CD14-positive monocyte (primary cell): Measurements from ENCODE around the gene ABCC4. TPM values are rescaled to one million over a fixed set of nuclear protein-coding genes. Genes with fewer than 3 reads are reported as not detected.
A peak's percentile ranks its signal among the peaks of the same experiment; 100 is the strongest.
"Not testable (repeated sequence)": the region's sequence is repeated elsewhere in the genome, so short reads cannot be mapped to it uniquely, and the experiment has no call there.

Source experiments
- DNase-seq, 3 donors: peaks; one replicate each; pipeline ENCODE4 v3.0.0-alpha.2; 2011 to 2022
- H2AFZ ChIP-seq: 2 replicates; pipeline ENCODE4 v1.6.0; 2012; ENCODE audit warnings: mild to moderate bottlenecking, low read depth, low read length, inconsistent platforms; ENCODE audit not compliant: insufficient read depth, poor library complexity, severe bottlenecking
- H3K27ac ChIP-seq, 2 donors: 1 replicate in 1 of 2; 2 replicates in 1 of 2; pipeline ENCODE4 v1.5.1; 2012 to 2013; ENCODE audit warnings: low read length in 2 of 2, control low read depth in 1 of 2, inconsistent platforms in 1 of 2, low read depth in 1 of 2, mild to moderate bottlenecking in 1 of 2
- H3K27me3 ChIP-seq, 2 donors: one replicate each; pipeline versions ENCODE4 v1.6.0 to v1.6.1; 2011 to 2013; ENCODE audit warnings: low read length in 2 of 2; ENCODE audit not compliant: control insufficient read depth in 2 of 2, insufficient read depth in 2 of 2
- H3K36me3 ChIP-seq, 2 donors: replicated peaks in 1 of 2; 1 replicate in 1 of 2; 2 replicates in 1 of 2; pipeline versions ENCODE4 v1.5.1 to v1.6.1; 2012 to 2013; ENCODE audit warnings: low read length in 2 of 2, control low read depth in 1 of 2, inconsistent platforms in 1 of 2, mild to moderate bottlenecking in 1 of 2; ENCODE audit not compliant: insufficient read depth in 2 of 2, control insufficient read depth in 1 of 2
- H3K4me1 ChIP-seq, 2 donors: 1 replicate in 1 of 2; 2 replicates in 1 of 2; pipeline versions ENCODE4 v1.5.1 to v1.6.1; 2012 to 2013; ENCODE audit warnings: low read length in 2 of 2, control low read depth in 1 of 2, inconsistent platforms in 1 of 2, mild to moderate bottlenecking in 1 of 2, moderate library complexity in 1 of 2; ENCODE audit not compliant: insufficient read depth in 2 of 2, control insufficient read depth in 1 of 2
- H3K4me2 ChIP-seq: replicated peaks from 2 replicates; pipeline ENCODE3; 2012; ENCODE audit warnings: low read length, moderate library complexity, mild to moderate bottlenecking; ENCODE audit not compliant: poor library complexity, severe bottlenecking; ENCODE audit errors: extremely low read depth
- H3K4me3 ChIP-seq, 3 experiments: fragments of 200-600 bp in 1 of 3; sonication (generic) in 1 of 3; replicated peaks in 1 of 3; 1 replicate in 2 of 3; 2 replicates in 1 of 3; pipeline ENCODE4 v1.5.1; 2011 to 2013; ENCODE audit warnings: low read length in 3 of 3, mild to moderate bottlenecking in 3 of 3, control low read depth in 2 of 3, low read depth in 2 of 3, inconsistent platforms in 1 of 3, moderate library complexity in 1 of 3
- H3K79me2 ChIP-seq: 2 replicates; pipeline ENCODE4 v1.6.0; 2012; ENCODE audit warnings: mild to moderate bottlenecking, control low read depth, inconsistent platforms, low read length, moderate library complexity; ENCODE audit not compliant: insufficient read depth
- H3K9ac ChIP-seq: 2 replicates; pipeline ENCODE4 v1.6.0; 2017; ENCODE audit warnings: low read length, mild to moderate bottlenecking; ENCODE audit not compliant: insufficient read depth, poor library complexity, severe bottlenecking
- H3K9me3 ChIP-seq, 2 donors: replicated peaks in 1 of 2; 1 replicate in 1 of 2; 2 replicates in 1 of 2; pipeline versions ENCODE4 v1.5.1 to v1.6.1; 2012 to 2013; ENCODE audit warnings: low read length in 2 of 2, control low read depth in 1 of 2; ENCODE audit not compliant: control insufficient read depth in 1 of 2, insufficient read depth in 1 of 2
- H4K20me1 ChIP-seq: 2 replicates; pipeline ENCODE4 v1.6.0; 2012; ENCODE audit warnings: mild to moderate bottlenecking, low read length, control low read depth, moderate library complexity; ENCODE audit not compliant: insufficient read depth
- H3K27ac Mint-ChIP-seq, 7 donors: one replicate each; pipeline ENCODE4 v1.8.0; 2020; ENCODE audit warnings: mild to moderate bottlenecking in 7 of 7, mixed read lengths in 7 of 7, moderate library complexity in 6 of 7, inconsistent platforms in 2 of 7
- H3K27me3 Mint-ChIP-seq, 3 donors: one replicate each; pipeline ENCODE4 v1.8.0; 2021 to 2022; ENCODE audit warnings: low read depth in 3 of 3, mild to moderate bottlenecking in 3 of 3, mixed read lengths in 3 of 3, moderate library complexity in 3 of 3, inconsistent platforms in 1 of 3
- H3K36me3 Mint-ChIP-seq, 2 donors: one replicate each; pipeline ENCODE4 v1.8.0; 2020; ENCODE audit warnings: mixed read lengths in 2 of 2, inconsistent platforms in 1 of 2, mild to moderate bottlenecking in 1 of 2
- H3K4me1 Mint-ChIP-seq: one replicate; pipeline ENCODE4 v1.8.0; 2020; ENCODE audit warnings: mild to moderate bottlenecking, mixed read lengths
- H3K4me3 Mint-ChIP-seq, 2 donors: one replicate each; pipeline ENCODE4 v1.8.0; 2020; ENCODE audit warnings: mild to moderate bottlenecking in 2 of 2, mixed read lengths in 2 of 2, moderate library complexity in 1 of 2
- H3K9me3 Mint-ChIP-seq, 7 donors: one replicate each; pipeline ENCODE4 v1.8.0; 2020 to 2022; ENCODE audit warnings: mixed read lengths in 7 of 7, mild to moderate bottlenecking in 6 of 7, moderate library complexity in 6 of 7, inconsistent platforms in 2 of 7
- CTCF ChIP-seq: fragments of 200-600 bp; IDR thresholded peaks from one replicate; pipeline ENCODE4 v1.8.0; 2022; ENCODE audit warnings: antibody characterized with exemption, mild to moderate bottlenecking
- WGBS: methylation state at CpG from one replicate; pipeline ENCODE4 v1.1.5; 2013; ENCODE audit warnings: missing lambda C conversion rate; ENCODE audit not compliant: insufficient coverage; 5-methylcytosine and 5-hydroxymethylcytosine counted together
- intact Hi-C, 2 donors: fragments of 100-400 bp; cut with micrococcal nuclease; formaldehyde crosslinking; loops; one replicate each; pipeline versions ENCODE4 v1.15.0 to v1.15.1; 2023
- polyA plus RNA-seq, 3 donors: library from polyadenylated mRNA; depleted of rRNA in 1 of 3; unstranded in 2 of 3; stranded (reverse) in 1 of 3; fragments of 300-500 nt in 2 of 3; fragments of >200 nt in 1 of 3; fragmentation: Illumina TruSeq in 2 of 3; gene quantifications; 1 replicate in 2 of 3; 2 replicates in 1 of 3; pipeline ENCODE4 v1.2.3, GENCODE V29; 2012 to 2021

The ABCC4 gene
- polyA plus RNA-seq, 3 donors = 0.96 to 2.5 (median 1.7) TPM

- Histone ChIP-seq H3K36me3 (no peaks in the 10 kb centered on the region), H4K20me1 (no peaks in the 10 kb centered on the region), H3K9ac (no peak overlapping the region), H3K9me3 (no peaks in the 10 kb centered on the region), H3K79me2 (no peaks in the 10 kb centered on the region), H2AFZ (no peak overlapping the region), H3K27ac (no peak overlapping the region), H3K4me2 (no peak overlapping the region), H3K4me3 (no peak overlapping the region), H3K4me1 (peaks cover 11 to 12% of the 10 kb centered on the region in 2 donors), H3K27me3 (no peaks in the 10 kb centered on the region)
- Mint-ChIP-seq H3K36me3 (no peaks in the 10 kb centered on the region), H3K27me3 (no peaks in the 10 kb centered on the region), H3K4me1 (peaks cover 12% of the 10 kb centered on the region), H3K9me3 (peaks cover 0 to 8% (median 1%) of the 10 kb centered on the region in 7 donors), H3K27ac (no peak overlapping the region), H3K4me3 (no peak overlapping the region)
- WGBS = 100% methylated on average over 1 of the region's 4 CpGs
- intact Hi-C loops = no loop called here
- DNase-seq = no peak
- TF ChIP-seq CTCF = no peak
These were observed 25.8 kb downstream of the ABCC4 start for GRCh38 chr13:95275322-95276036.

- H3K4me2 ChIP-seq, DNase-seq, H3K9ac ChIP-seq, H4K20me1 ChIP-seq, H3K4me3 Mint-ChIP-seq, H2AFZ ChIP-seq, H3K9me3 ChIP-seq, H3K9me3 Mint-ChIP-seq, H3K36me3 ChIP-seq, H3K36me3 Mint-ChIP-seq, H3K27ac ChIP-seq, H3K79me2 ChIP-seq, H3K4me3 ChIP-seq, H3K27me3 Mint-ChIP-seq, H3K27me3 ChIP-seq, intact Hi-C loops: not testable (repeated sequence)
- WGBS = 90% methylated on average over 3 of the region's 12 CpGs
- Mint-ChIP-seq H3K27ac (peak overlapping the region in 1 of 7 donors; percentile 43), H3K4me1 (peaks cover 16% of the 10 kb centered on the region)
- H3K4me1 ChIP-seq = peaks cover 11 to 12% of the 10 kb centered on the region in 2 donors
These were observed 27.6 kb downstream of the ABCC4 start for GRCh38 chr13:95273592-95274132.

GRCh38 chr13:95272076-95272475, 29.2 kb downstream of the ABCC4 start:
- Mint-ChIP-seq H3K4me1 (peaks cover 24% of the 10 kb centered on the region), H3K9me3 (peaks cover 0 to 10% (median 1%) of the 10 kb centered on the region in 7 donors)
- H3K4me1 ChIP-seq = peaks cover 11 to 12% of the 10 kb centered on the region in 2 donors
- H3K79me2 ChIP-seq, H3K4me3 ChIP-seq, H3K27ac ChIP-seq, H4K20me1 ChIP-seq, H3K36me3 ChIP-seq, H3K27ac Mint-ChIP-seq, H3K4me2 ChIP-seq, H3K27me3 ChIP-seq, H3K36me3 Mint-ChIP-seq, intact Hi-C loops, H3K4me3 Mint-ChIP-seq, H3K9me3 ChIP-seq, DNase-seq, H3K27me3 Mint-ChIP-seq: not testable (repeated sequence)
- peak overlapping the region; percentile 32 for H3K9ac ChIP-seq
- H2AFZ ChIP-seq = peak overlapping the region; percentile 46
- WGBS = no CpG with 5 or more reads among the region's 7 CpGs
